ENCODE measurements around the gene MRPS18C. TPM values are rescaled to one million over a fixed set of nuclear protein-coding genes. Genes with fewer than 3 reads are reported as not detected.

MRPS18C gene
- total RNA-seq, 2 donors from 2014 or later = 12.2 to 30.8 TPM

GRCh38 chr4:83418211-83418610, 37.6 kb upstream of the MRPS18C start:
- intact Hi-C loops (cut with DNase I) = no loop called here
- no peak for DNase-seq (ENCODE audit: low spot score)
- no peaks in the 10 kb centered on the region for H3K4me1 ChIP-seq (replicated peaks)
- H3K4me3 ChIP-seq = no peak overlapping the region
- TF ChIP-seq POLR2AphosphoS5 (IDR thresholded peaks at IDR 0.05) (no peak), POLR2A (IDR thresholded peaks at IDR 0.05) (no peak)
- TF ChIP-seq, protein P1, sequence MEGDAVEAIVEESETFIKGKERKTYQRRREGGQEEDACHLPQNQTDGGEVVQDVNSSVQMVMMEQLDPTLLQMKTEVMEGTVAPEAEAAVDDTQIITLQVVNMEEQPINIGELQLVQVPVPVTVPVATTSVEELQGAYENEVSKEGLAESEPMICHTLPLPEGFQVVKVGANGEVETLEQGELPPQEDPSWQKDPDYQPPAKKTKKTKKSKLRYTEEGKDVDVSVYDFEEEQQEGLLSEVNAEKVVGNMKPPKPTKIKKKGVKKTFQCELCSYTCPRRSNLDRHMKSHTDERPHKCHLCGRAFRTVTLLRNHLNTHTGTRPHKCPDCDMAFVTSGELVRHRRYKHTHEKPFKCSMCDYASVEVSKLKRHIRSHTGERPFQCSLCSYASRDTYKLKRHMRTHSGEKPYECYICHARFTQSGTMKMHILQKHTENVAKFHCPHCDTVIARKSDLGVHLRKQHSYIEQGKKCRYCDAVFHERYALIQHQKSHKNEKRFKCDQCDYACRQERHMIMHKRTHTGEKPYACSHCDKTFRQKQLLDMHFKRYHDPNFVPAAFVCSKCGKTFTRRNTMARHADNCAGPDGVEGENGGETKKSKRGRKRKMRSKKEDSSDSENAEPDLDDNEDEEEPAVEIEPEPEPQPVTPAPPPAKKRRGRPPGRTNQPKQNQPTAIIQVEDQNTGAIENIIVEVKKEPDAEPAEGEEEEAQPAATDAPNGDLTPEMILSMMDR (IDR thresholded peaks at IDR 0.05) = no peak
- no peaks in the 10 kb centered on the region for H3K9me3 ChIP-seq
- H3K27ac ChIP-seq = no peak overlapping the region
- peaks cover 0 to 5% of the 10 kb centered on the region in 2 donors for H3K36me3 ChIP-seq
- no peaks in the 10 kb centered on the region for H3K27me3 ChIP-seq (replicated peaks; ENCODE audit: insufficient read depth)

- TF ChIP-seq POLR2AphosphoS5 (IDR thresholded peaks at IDR 0.05) = no peak
- TF ChIP-seq POLR2A (IDR thresholded peaks at IDR 0.05) = no peak
- TF ChIP-seq, protein P1 (IDR thresholded peaks at IDR 0.05) = no peak
- H3K27ac ChIP-seq = no peak overlapping the region
- H3K27me3 ChIP-seq (replicated peaks; ENCODE audit: insufficient read depth) = no peaks in the 10 kb centered on the region
- H3K4me1 ChIP-seq (replicated peaks) = no peaks in the 10 kb centered on the region
- H3K36me3 ChIP-seq = no peaks in the 10 kb centered on the region
- no peak for DNase-seq (ENCODE audit: low spot score)
- no peaks in the 10 kb centered on the region for H3K9me3 ChIP-seq
- intact Hi-C loops (cut with DNase I) = no loop called here
- no peak overlapping the region for H3K4me3 ChIP-seq
- 93% methylated on average over 1 of the region's 1 CpG for WGBS
Observed at GRCh38 chr4:83431200-83431599, 24.7 kb upstream of the MRPS18C start.

- Histone ChIP-seq H3K27ac (no peak overlapping the region), H3K36me3 (no peaks in the 10 kb centered on the region), H3K27me3 (replicated peaks; ENCODE audit: insufficient read depth) (no peaks in the 10 kb centered on the region), H3K4me1 (replicated peaks) (no peaks in the 10 kb centered on the region), H3K4me3 (no peak overlapping the region), H3K9me3 (no peaks in the 10 kb centered on the region)
- intact Hi-C loops (cut with DNase I) = no loop called here
- 94% methylated on average over 4 of the region's 4 CpGs for WGBS
- no peak for TF ChIP-seq POLR2A (IDR thresholded peaks at IDR 0.05)
- TF ChIP-seq POLR2AphosphoS5 (IDR thresholded peaks at IDR 0.05) = no peak
- TF ChIP-seq, protein P1 (IDR thresholded peaks at IDR 0.05) = no peak
- DNase-seq (ENCODE audit: low spot score) = no peak
Observed at GRCh38 chr4:83436680-83437079, 19.2 kb upstream of the MRPS18C start.

- H3K27ac ChIP-seq = no peak overlapping the region
- H3K27me3 ChIP-seq (replicated peaks; ENCODE audit: insufficient read depth) = no peaks in the 10 kb centered on the region
- no peaks in the 10 kb centered on the region for H3K9me3 ChIP-seq
- H3K4me3 ChIP-seq = no peak overlapping the region
- no peaks in the 10 kb centered on the region for H3K36me3 ChIP-seq
- no peaks in the 10 kb centered on the region for H3K4me1 ChIP-seq (replicated peaks)
- intact Hi-C loops (cut with DNase I) = no loop called here
- TF ChIP-seq, protein P1 (IDR thresholded peaks at IDR 0.05) = no peak
- TF ChIP-seq POLR2A (IDR thresholded peaks at IDR 0.05) (no peak), POLR2AphosphoS5 (IDR thresholded peaks at IDR 0.05) (no peak)
- DNase-seq (ENCODE audit: low spot score) = no peak
Observed at GRCh38 chr4:83438719-83439118, 17.1 kb upstream of the MRPS18C start.

- 86% methylated on average over 1 of the region's 1 CpG for whole genome bisulfite sequencing
- intact Hi-C loops (cut with DNase I) = no loop called here
- TF ChIP-seq POLR2AphosphoS5 (IDR thresholded peaks at IDR 0.05) (no peak), POLR2A (IDR thresholded peaks at IDR 0.05) (no peak)
- TF ChIP-seq, protein P1 (IDR thresholded peaks at IDR 0.05) = no peak
- no peak overlapping the region for H3K4me3 ChIP-seq
- no peak for DNase-seq (ENCODE audit: low spot score)
- H3K27me3 ChIP-seq (replicated peaks; ENCODE audit: insufficient read depth) = no peaks in the 10 kb centered on the region
- H3K9me3 ChIP-seq = no peaks in the 10 kb centered on the region
- H3K27ac ChIP-seq = no peak overlapping the region
- H3K36me3 ChIP-seq = no peaks in the 10 kb centered on the region
- no peaks in the 10 kb centered on the region for H3K4me1 ChIP-seq (replicated peaks)
Observed at GRCh38 chr4:83440148-83440814, 15.6 kb upstream of the MRPS18C start.

All from prostate gland (tissue), 2 donors.